Urinary bladder (tissue), 4 donors: ENCODE data around the gene SLC35B4. TPM values are rescaled to one million over a fixed set of nuclear protein-coding genes. Genes with fewer than 3 reads are reported as not detected.
"Not testable (repeated sequence)": the region's sequence is repeated elsewhere in the genome, so short reads cannot be mapped to it uniquely, and the experiment has no call there.

Experiments
- DNase-seq: peaks from one replicate; pipeline ENCODE4 v3.0.0-alpha.2; 2015; ENCODE audit errors: extremely low spot score
- H3K27ac ChIP-seq: one replicate; pipeline ENCODE4 v1.5.1; 2013; ENCODE audit warnings: low read depth, mild to moderate bottlenecking, moderate library complexity
- H3K36me3 ChIP-seq: one replicate; pipeline ENCODE4 v1.6.1; 2013; ENCODE audit warnings: mild to moderate bottlenecking, moderate library complexity; ENCODE audit not compliant: insufficient read depth
- H3K4me1 ChIP-seq: one replicate; pipeline ENCODE4 v1.6.1; 2013; ENCODE audit warnings: mild to moderate bottlenecking, moderate library complexity; ENCODE audit not compliant: insufficient read depth
- H3K4me3 ChIP-seq: one replicate; pipeline ENCODE4 v1.5.1; 2013; ENCODE audit warnings: low read depth, low read length
- WGBS: extraction: QIAGEN DNeasy Blood & Tissue Kit; methylation state at CpG from one replicate; pipeline ENCODE4 v1.1.7; 2013; 5-methylcytosine and 5-hydroxymethylcytosine counted together
- polyA plus RNA-seq: library from polyadenylated mRNA; stranded (reverse); fragments of 200-250 nt; gene quantifications from one replicate; pipeline ENCODE4 v1.2.3, GENCODE V29; 2013
- total RNA-seq: library from RNA; depleted of rRNA; stranded (reverse); fragments of >200 nt; gene quantifications from one replicate; pipeline ENCODE4 v1.2.3, GENCODE V29; 2014
- donor health status: healthy with polysubstance abuse.
- donor health status: healthy.

The SLC35B4 gene
- total and polyA plus RNA-seq, 2 donors: 6.1 to 16.6 TPM

GRCh38 chr7:134295982-134296381, 20.7 kb downstream of the SLC35B4 start:
- H3K4me1 ChIP-seq, H3K4me3 ChIP-seq, H3K27ac ChIP-seq, DNase-seq, H3K36me3 ChIP-seq: not testable (repeated sequence)
- 91% methylated on average over 7 of the region's 7 CpGs for WGBS

GRCh38 chr7:134293002-134293740, 23.6 kb downstream of the SLC35B4 start:
- no peaks in the 10 kb centered on the region for H3K36me3 ChIP-seq
- DNase-seq: no peak
- H3K4me3 ChIP-seq: no peak overlapping the region
- no peak overlapping the region for H3K27ac ChIP-seq
- H3K4me1 ChIP-seq: no peaks in the 10 kb centered on the region
- WGBS: 90% methylated on average over 12 of the region's 12 CpGs

GRCh38 chr7:134290286-134290685, 26.4 kb downstream of the SLC35B4 start:
- DNase-seq: no peak
- Histone ChIP-seq H3K27ac (no peak overlapping the region), H3K4me3 (no peak overlapping the region), H3K4me1 (no peaks in the 10 kb centered on the region), H3K36me3 (no peaks in the 10 kb centered on the region)
- WGBS: 62% methylated on average over 3 of the region's 3 CpGs

- Histone ChIP-seq H3K27ac (no peak overlapping the region), H3K4me3 (no peak overlapping the region), H3K4me1 (no peaks in the 10 kb centered on the region), H3K36me3 (no peaks in the 10 kb centered on the region)
- no peak for DNase-seq
- WGBS: 54% methylated on average over 2 of the region's 2 CpGs
Observed at GRCh38 chr7:134289841-134290240, 26.9 kb downstream of the SLC35B4 start.

- Histone ChIP-seq H3K4me3 (no peak overlapping the region), H3K4me1 (no peaks in the 10 kb centered on the region), H3K27ac (no peak overlapping the region), H3K36me3 (no peaks in the 10 kb centered on the region)
- no peak for DNase-seq
- 21% methylated on average over 7 of the region's 7 CpGs for WGBS
Observed at GRCh38 chr7:134289423-134289822, 27.3 kb downstream of the SLC35B4 start.

- H3K27ac ChIP-seq: no peak overlapping the region
- H3K36me3 ChIP-seq: no peaks in the 10 kb centered on the region
- no peaks in the 10 kb centered on the region for H3K4me1 ChIP-seq
- DNase-seq: no peak
- WGBS: 79% methylated on average over 12 of the region's 12 CpGs
- no peak overlapping the region for H3K4me3 ChIP-seq
Observed at GRCh38 chr7:134287916-134288659, 28.6 kb downstream of the SLC35B4 start.

DNA sequence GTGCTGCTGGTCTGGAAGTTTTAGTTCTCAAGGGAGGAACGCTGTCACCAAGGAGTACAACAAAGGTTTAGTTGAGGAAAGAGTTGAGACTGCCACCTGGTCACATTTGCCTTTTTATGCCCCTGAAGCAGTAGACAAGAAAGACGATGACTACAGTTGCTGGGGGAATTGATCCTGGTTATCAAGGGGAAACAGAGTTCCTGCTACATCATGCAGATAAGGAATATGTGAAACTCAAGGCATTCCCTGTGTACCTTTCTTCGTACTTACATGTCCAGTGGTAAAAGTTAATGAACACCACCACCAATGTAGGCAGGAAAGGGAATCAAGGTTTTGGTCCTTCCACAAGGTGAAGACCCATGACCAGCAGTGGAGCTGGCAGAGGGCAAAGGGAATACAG, 31.8 kb downstream of the SLC35B4 start:
- DNase-seq: no peak
- H3K27ac ChIP-seq: no peak overlapping the region
- no peaks in the 10 kb centered on the region for H3K4me1 ChIP-seq
- 85% methylated on average over 3 of the region's 3 CpGs for WGBS
- no peaks in the 10 kb centered on the region for H3K36me3 ChIP-seq
- H3K4me3 ChIP-seq: no peak overlapping the region

DNA sequence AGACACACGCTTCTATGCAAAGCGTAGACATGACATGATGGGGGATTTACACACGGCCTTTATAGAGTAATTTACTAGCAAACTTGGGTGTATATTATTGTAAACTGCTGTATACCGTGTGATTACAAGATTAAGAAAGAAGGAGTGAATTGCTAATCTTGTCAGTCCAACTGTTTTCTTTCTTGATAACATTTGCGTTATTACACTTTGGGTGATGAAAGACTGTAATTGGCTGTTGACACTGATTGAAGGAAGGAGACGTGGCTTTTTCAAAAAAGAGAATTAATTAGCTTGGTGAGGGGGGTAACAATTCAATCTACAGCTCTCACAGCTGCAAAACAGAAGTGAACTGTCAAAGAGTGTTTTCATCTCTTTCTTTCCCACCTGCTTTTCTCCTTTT, 32.7 kb downstream of the SLC35B4 start:
- DNase-seq: no peak
- no peaks in the 10 kb centered on the region for H3K36me3 ChIP-seq
- H3K27ac ChIP-seq: no peak overlapping the region
- WGBS: 62% methylated on average over 6 of the region's 6 CpGs
- H3K4me3 ChIP-seq: no peak overlapping the region
- no peaks in the 10 kb centered on the region for H3K4me1 ChIP-seq

GRCh38 chr7:134280508-134280907, 36.2 kb downstream of the SLC35B4 start:
- H3K36me3 ChIP-seq: no peaks in the 10 kb centered on the region
- H3K27ac ChIP-seq: no peak overlapping the region
- WGBS: 84% methylated on average over 2 of the region's 2 CpGs
- no peaks in the 10 kb centered on the region for H3K4me1 ChIP-seq
- no peak for DNase-seq
- H3K4me3 ChIP-seq: no peak overlapping the region

DNA sequence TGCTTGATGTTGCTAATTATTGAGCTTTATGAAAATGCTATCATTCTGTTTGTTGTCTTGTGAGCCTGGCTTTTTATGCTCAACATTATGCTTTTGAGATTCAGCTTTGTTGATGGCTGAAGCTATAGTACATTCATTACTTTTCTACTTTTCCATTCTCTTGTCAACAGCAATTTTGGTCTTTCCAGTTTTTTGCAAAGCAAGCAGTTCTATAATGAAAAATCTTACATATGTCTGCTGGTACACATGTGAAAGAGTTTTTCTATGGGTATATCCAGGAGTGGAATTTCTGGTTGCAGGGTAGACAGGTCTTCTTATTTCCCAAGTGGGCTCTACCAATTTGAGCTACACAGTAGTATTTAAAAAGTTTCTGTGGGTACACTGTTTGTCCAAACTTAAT, 36.8 kb downstream of the SLC35B4 start:
- H3K4me3 ChIP-seq: no peak overlapping the region
- no peaks in the 10 kb centered on the region for H3K36me3 ChIP-seq
- H3K4me1 ChIP-seq: no peaks in the 10 kb centered on the region
- DNase-seq: no peak
- no peak overlapping the region for H3K27ac ChIP-seq

DNA sequence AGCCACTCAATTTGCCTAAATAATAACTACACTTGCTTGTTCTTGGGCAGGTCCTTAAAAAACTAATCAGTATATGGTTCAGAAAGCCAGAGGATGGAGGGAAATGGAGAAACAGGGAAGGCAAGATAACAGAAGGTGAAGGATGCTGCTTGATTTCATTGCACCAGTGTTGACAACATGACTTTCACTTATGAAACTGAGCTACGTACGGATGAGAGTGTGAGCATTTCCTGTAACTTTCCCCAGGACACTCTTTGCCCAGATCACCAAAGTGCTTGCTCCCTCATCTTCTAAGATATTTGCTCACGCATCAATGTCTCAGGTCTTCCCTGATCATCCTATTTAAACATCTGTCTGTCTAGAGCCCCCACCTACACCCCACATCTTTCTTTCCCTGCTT, 37.4 kb downstream of the SLC35B4 start:
- DNase-seq: no peak
- no peaks in the 10 kb centered on the region for H3K36me3 ChIP-seq

DNA sequence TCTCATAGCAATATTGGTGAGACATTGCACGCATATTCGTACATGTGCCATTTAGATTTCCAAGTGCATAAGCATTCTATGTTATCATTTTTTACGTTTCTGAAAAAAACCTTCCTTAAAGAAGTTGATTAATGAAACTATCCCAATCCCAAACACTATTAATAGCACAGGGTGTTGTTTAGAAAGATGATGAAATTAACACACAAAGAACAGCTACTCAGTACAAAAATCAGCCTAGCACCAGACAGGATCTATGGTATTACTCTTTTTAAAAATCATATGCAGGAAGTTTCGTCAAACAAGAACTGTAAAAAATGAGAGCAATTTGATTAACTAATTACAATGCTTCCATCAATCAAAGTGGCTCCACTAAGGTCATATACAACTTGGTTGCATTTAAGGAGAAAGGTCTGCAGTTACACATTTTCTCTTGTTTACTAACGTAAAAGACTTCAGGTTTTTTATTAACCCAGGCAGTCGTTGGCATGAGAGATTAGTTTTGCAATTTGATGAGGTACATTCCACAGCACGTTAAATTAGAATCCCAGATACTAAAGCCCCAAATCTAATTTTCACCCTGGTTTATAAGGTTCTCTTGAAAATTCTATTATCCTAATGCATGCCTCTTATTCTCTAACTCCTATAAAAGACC, 38.1 kb downstream of the SLC35B4 start:
- 68% methylated on average over 7 of the region's 7 CpGs for WGBS
- no peaks in the 10 kb centered on the region for H3K4me1 ChIP-seq
- no peak for DNase-seq
- no peak overlapping the region for H3K4me3 ChIP-seq
- no peaks in the 10 kb centered on the region for H3K36me3 ChIP-seq
- H3K27ac ChIP-seq: no peak overlapping the region

More for the DNA sequence above, 37.4 kb downstream of the SLC35B4 start:
- no peak overlapping the region for H3K27ac ChIP-seq
- WGBS: 67% methylated on average over 3 of the region's 3 CpGs
- no peak overlapping the region for H3K4me3 ChIP-seq
- no peaks in the 10 kb centered on the region for H3K4me1 ChIP-seq

- no peak overlapping the region for H3K27ac ChIP-seq
- H3K4me3 ChIP-seq: no peak overlapping the region
- 47% methylated on average over 5 of the region's 5 CpGs for WGBS
- DNase-seq: no peak
- no peaks in the 10 kb centered on the region for H3K4me1 ChIP-seq
- no peaks in the 10 kb centered on the region for H3K36me3 ChIP-seq
Observed at GRCh38 chr7:134276951-134277350, 39.8 kb downstream of the SLC35B4 start.

- Histone ChIP-seq H3K4me1 (no peaks in the 10 kb centered on the region), H3K36me3 (no peaks in the 10 kb centered on the region), H3K4me3 (no peak overlapping the region), H3K27ac (no peak overlapping the region)
- no peak for DNase-seq
- WGBS: 86% methylated on average over 4 of the region's 4 CpGs
Observed at GRCh38 chr7:134262322-134262721, 54.4 kb downstream of the SLC35B4 start.
